Right lobe of liver (tissue), 4 donors: ENCODE data around the gene EFNA5.

Source experiments
- POLR2A ChIP-seq: fragments of 450-650 bp; IDR thresholded peaks from one replicate; pipeline ENCODE4 v1.6.1; 2017; ENCODE audit warnings: antibody characterized with exemption, mild to moderate bottlenecking
- TF ChIP-seq, protein P1 (sequence below), 4 donors: fragments of 200-600 bp in 3 of 4; fragments of 450-650 bp in 1 of 4; IDR thresholded peaks; one replicate each; pipeline versions ENCODE4 v1.5.1 to v1.8.0; 2016 to 2022; ENCODE audit warnings: antibody characterized with exemption in 4 of 4, mild to moderate bottlenecking in 2 of 4
- donor health status: DM: no; HTN: no; CAD: no.
- donor health status: DM: no; HTN: no; CAD: no.
- donor health status: DM: no; HTN: yes; CAD: no.

DNA sequence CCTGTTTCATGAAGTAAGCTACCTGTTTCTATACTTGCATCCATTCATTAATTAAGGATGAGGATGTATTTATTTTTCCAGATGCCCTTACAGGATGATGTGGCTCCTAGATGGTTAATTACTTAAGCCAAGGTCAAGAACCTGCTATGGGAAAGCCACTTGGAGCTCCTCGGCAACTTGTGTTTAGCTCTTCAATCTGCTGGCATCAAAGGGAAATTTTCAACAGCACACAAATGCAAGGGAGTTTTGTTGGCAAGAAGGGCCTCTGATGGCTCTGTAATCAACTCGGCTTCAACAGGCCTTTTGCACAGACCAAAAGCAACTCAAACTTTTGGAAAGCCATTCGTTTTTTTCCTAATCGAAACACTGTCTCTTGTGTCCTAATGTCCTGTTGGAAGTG is 125.3 kb downstream of the EFNA5 start:
- TF ChIP-seq, protein P1, sequence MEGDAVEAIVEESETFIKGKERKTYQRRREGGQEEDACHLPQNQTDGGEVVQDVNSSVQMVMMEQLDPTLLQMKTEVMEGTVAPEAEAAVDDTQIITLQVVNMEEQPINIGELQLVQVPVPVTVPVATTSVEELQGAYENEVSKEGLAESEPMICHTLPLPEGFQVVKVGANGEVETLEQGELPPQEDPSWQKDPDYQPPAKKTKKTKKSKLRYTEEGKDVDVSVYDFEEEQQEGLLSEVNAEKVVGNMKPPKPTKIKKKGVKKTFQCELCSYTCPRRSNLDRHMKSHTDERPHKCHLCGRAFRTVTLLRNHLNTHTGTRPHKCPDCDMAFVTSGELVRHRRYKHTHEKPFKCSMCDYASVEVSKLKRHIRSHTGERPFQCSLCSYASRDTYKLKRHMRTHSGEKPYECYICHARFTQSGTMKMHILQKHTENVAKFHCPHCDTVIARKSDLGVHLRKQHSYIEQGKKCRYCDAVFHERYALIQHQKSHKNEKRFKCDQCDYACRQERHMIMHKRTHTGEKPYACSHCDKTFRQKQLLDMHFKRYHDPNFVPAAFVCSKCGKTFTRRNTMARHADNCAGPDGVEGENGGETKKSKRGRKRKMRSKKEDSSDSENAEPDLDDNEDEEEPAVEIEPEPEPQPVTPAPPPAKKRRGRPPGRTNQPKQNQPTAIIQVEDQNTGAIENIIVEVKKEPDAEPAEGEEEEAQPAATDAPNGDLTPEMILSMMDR (IDR thresholded peaks at IDR 0.05) = no peak
- TF ChIP-seq POLR2A = no peak
